Activated T-cell treated with anti-CD3 and anti-CD28 coated beads, Interleukin-2, amount 50 U/mL, for 1 hour (primary cell): ENCODE data around the gene TSC22D4.
"Not testable (repeated sequence)": the region's sequence is repeated elsewhere in the genome, so short reads cannot be mapped to it uniquely, and the experiment has no call there.

Source experiments
- DNase-seq: peaks from one replicate; pipeline ENCODE4 v3.0.0-alpha.2; 2020

TSC22D4 gene

GRCh38 chr7:100478958-100479660, at the start of gene TSC22D4:
Gene TSC22D4, minus strand, starts transcription at chr7:100479214. Its CDS starts 1,176 bp downstream, at chr7:100478038.
- DNase-seq, result peak; percentile 92

- not testable (repeated sequence) for DNase-seq
Measured at GRCh38 chr7:100528108-100528866, 49.3 kb upstream of the TSC22D4 start.

GRCh38 chr7:100523192-100523591, 44.2 kb upstream of the TSC22D4 start:
- not testable (repeated sequence) for DNase-seq

- not testable (repeated sequence) for DNase-seq
Measured at GRCh38 chr7:100521909-100522593, 43.0 kb upstream of the TSC22D4 start.

GRCh38 chr7:100521076-100521475, 42.1 kb upstream of the TSC22D4 start:
- no peak for DNase-seq

GRCh38 chr7:100520138-100520537, 41.1 kb upstream of the TSC22D4 start:
- no peak for DNase-seq

GRCh38 chr7:100519580-100519979, 40.6 kb upstream of the TSC22D4 start:
- no peak for DNase-seq

GRCh38 chr7:100517305-100517704, 38.3 kb upstream of the TSC22D4 start:
- no peak for DNase-seq

GRCh38 chr7:100516135-100516812, 37.3 kb upstream of the TSC22D4 start:
- DNase-seq, result peak; percentile 50

GRCh38 chr7:100515072-100515532, 36.1 kb upstream of the TSC22D4 start:
- DNase-seq, result no peak

- no peak for DNase-seq
Measured at GRCh38 chr7:100513212-100513810, 34.3 kb upstream of the TSC22D4 start.

- DNase-seq, result no peak
Measured at GRCh38 chr7:100510437-100511239, 31.6 kb upstream of the TSC22D4 start.

- no peak for DNase-seq
Measured at GRCh38 chr7:100509231-100509630, 30.2 kb upstream of the TSC22D4 start.

- no peak for DNase-seq
Measured at GRCh38 chr7:100506356-100506923, 27.4 kb upstream of the TSC22D4 start.

- DNase-seq, result no peak
Measured at GRCh38 chr7:100504887-100505611, 26.0 kb upstream of the TSC22D4 start.

- DNase-seq, result not testable (repeated sequence)
Measured at GRCh38 chr7:100504031-100504430, 25.0 kb upstream of the TSC22D4 start.

- not testable (repeated sequence) for DNase-seq
Measured at GRCh38 chr7:100500743-100501142, 21.7 kb upstream of the TSC22D4 start.

- no peak for DNase-seq
Measured at GRCh38 chr7:100496509-100496908, 17.5 kb upstream of the TSC22D4 start.

- peak; percentile 64 for DNase-seq
Measured at GRCh38 chr7:100493476-100494264, 14.7 kb upstream of the TSC22D4 start.
